GM10847 (cell line): ENCODE measurements around the gene SCN4A.

Source experiments
- POLR2A ChIP-seq: IDR thresholded peaks from 2 replicates; pipeline ENCODE4 v1.6.1; 2011; ENCODE audit not compliant: insufficient read length; ENCODE audit errors: extremely low read depth

Gene SCN4A

DNA sequence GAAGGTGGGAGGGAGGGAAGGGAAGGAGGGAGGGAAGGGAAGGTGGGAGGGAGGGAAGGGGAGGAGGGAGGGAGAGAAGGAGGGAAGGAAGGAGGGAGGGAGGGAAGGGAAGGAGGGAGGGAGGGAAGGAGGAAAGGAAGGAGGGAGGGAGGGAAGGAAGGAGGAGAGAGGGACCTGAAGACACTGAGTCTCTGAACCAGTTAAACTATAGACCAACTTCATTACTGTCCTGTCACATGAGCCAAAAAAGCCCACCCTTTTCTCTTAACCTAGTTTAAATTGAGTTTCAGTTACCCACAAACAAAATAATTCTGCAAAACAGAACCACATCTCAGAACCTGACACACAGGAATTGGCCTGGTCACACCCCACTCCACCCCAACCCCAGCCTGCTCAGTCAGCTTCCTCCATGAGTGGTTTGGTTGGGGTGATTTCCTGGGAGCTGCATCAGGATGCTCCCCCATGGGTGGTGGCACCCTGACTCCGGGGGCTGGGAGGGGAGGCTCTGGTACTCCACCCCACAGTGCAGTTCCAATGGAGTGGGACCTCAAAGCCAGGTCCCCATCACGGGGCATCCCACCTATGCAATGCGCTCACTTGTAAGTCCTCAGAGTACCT, 20.8 kb upstream of the SCN4A start:
- TF ChIP-seq POLR2A = no peak

DNA sequence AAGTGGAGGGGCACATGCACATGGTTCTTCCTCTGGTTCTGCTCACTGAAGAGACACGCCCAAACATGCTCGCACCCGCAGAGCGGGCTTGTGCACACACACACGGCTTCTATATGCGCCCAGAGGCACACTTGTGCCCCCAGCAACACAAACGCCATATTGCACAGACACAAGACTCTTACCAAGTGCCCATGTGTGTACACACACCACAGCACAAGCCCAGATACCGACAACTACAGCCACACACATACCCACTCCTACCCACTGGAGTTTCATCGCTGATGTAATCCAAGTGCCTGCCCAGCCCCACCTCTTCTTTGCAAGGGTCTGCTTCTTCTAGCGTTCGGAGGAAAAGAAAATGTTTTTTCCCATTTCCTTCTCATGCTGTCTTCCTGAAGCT, 18.9 kb upstream of the SCN4A start:
- TF ChIP-seq POLR2A = no peak

DNA sequence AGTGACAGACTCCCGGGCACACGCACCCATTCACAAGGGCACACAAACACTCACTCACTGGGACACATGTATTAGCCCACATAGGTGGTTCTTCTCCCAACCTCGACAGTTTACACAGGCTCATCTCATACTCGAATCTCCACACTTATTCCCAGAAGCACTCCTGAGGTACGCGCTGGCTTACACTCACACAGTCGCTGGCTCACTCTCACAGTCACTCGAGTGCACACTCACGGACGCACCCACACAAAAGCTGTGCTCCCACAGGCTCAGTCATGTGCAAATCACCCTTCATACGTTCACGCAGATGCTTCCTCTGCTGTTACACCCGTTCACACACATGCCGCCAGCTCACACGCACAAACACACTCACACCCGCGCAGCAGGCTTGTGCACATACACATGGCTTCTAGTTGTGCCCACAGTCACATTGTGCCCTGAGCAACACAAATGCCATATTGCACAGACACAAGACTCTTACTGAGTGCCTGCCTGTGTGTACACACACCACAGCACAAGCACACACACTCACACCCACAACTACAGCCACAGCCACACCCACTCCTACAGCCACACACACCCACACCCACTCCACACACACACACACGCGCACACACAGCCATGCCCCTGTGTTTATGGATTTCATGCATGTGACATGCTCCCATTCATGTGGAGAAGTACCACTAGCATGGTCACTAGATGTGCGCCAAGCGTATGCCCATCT, 17.1 kb upstream of the SCN4A start:
- no peak for TF ChIP-seq POLR2A

DNA sequence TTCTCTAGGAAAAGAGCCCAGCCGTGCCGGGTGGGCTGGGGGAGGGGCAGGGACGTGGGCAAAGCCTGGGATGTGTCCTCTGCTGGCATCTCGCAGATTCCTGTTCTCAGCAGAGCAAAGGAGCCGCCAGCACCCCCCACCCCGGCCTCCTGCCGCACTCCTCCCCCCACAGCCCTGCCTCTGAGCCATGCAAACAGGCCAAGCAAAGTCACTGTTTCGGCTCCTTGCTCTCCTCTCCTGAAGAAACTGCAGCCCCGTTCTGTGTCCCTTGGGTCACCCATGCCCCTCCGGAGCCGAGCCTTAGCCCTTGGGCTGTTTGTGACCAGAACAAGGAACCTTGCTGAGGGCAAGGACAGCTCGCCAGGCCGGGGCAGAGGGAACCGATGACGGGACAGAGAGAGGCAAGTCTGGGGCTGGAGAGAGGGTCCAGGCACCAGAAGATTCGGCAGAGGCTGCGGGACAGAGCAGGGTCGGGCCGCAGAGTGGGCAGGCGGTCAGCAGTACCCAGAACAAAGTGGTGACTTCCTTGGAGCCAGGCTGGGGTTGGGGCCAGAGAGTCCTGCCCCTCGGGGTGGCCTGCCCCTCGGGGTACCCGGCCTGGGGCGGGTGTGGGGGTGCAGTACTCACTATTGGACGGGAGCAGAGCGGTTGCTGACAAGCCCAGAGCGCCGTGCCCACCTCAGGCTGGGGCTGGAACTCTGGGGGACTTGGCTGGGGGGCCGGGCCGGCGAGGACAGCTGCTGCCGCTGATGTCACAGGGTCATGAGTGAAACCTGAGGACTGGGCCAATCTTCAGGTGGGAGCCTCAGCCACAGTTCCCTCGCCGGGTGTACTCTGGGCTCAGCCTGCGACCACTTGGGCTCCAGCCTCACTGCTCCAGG, 16.3 kb upstream of the SCN4A start:
- no peak for TF ChIP-seq POLR2A

DNA sequence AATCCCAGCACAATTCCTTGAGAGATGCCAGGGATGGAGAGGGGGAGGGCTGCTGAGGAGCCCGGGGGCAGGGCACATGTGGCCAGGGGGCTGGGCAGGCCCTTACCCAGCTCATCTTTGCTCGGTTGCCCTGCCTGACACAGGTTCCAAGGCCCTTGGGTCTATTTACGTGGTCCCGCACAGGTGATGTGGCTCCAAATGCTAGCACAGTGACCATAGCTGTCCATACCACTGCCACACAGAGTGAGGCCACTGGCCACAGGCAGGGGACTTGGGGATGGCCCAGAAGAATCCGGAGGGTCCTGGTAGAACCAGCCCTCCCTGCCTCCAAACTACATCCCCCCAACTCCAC, 15.4 kb upstream of the SCN4A start:
- no peak for TF ChIP-seq POLR2A

DNA sequence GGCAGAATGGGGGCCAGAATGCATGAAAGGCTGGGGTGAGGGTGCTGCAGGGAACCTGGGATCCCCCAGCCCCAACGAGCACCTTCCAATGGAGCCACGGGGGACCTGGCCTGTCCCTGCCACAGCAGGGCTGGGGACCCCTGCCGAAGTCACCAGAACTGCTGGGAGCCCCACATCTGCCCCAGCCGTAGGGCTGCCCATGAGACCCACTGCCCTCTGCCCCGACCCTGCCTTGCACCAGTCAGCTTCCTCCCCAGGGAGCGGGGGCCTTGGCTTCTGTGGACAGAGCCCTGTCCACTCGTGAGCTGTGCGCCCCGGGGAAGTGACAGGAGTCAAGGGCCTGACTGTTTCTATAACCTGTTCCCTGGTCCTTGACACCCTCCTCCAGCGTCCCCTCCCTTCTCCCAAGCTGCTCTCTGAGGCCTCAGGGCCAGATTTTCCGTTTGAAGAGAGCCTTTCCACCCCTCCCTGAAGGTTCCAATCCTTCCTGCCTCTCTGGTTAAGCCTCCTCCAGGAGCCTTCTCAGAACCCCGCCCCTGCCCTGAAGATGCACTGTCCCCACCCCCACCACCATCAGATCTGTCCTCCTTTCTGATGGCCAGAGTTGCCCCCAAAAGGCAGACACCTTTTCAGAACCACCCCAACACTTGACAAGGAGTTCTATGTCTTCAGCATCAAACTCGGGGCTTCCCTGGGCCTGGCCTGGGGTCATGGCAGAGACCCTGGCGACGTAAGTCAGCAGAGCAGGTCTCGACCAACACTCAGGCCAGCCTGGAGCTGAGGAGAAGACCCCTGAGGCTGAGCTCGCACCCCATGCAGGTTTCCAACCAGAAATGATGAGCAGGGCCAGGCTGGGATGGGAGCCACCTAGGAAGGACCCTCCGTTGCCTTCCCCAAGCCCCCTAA, 14.8 kb upstream of the SCN4A start:
- no peak for TF ChIP-seq POLR2A

DNA sequence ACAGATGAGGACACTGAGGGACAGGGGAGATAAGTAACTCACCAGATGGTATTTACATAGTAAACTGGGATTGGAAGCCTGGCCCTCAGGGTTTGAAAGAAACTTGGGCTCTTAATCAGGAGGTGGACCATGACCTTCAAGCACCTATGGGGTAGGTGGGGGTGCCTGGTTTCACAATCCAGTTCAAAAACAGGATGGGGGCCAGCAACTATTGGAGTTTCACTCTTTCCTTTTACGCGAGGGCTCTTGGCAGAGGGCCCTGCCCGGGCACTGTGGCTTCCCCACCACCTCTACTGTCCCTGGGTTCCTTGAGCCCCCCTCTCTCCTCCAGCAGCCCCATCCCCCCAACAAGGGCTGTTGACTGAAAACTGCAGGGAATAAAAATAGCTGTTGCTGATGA, 14.1 kb upstream of the SCN4A start:
- no peak for TF ChIP-seq POLR2A

DNA sequence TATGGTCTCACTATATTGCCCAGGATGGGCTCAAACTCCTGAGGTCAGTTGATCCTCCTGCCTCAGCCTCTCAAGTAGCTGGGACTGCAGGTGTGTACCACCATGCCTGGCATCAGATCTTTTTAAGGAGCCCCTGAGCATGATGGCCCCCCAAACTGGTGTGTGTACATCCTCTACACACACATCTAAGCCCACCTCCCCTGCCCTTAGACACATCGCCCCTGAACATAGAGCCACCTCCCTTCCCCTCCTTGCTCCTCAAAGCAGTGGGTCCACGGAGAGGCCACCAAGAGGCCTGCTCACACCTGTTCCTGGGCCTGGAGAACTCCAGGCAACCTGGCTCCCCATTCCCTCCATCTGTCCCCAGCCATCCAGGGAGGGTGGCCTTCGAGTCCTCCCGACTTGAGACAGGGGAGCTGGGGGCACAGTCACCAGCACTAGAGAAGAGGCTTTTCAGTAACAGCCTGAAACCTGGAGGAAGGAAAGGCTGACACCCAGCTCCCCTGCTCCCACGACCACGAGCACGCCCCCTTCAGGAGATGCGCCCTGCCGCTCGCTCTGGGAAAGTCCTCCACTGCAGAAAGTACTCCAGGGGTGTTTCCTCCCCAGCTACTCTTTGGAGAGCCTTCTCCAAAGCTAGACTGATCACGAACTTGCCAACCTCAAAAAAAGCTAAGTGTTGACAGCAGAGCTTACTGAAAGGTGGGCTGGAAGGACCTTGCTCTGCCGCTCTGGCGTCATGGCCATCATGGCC, 12.8 kb upstream of the SCN4A start:
- TF ChIP-seq POLR2A = no peak

DNA sequence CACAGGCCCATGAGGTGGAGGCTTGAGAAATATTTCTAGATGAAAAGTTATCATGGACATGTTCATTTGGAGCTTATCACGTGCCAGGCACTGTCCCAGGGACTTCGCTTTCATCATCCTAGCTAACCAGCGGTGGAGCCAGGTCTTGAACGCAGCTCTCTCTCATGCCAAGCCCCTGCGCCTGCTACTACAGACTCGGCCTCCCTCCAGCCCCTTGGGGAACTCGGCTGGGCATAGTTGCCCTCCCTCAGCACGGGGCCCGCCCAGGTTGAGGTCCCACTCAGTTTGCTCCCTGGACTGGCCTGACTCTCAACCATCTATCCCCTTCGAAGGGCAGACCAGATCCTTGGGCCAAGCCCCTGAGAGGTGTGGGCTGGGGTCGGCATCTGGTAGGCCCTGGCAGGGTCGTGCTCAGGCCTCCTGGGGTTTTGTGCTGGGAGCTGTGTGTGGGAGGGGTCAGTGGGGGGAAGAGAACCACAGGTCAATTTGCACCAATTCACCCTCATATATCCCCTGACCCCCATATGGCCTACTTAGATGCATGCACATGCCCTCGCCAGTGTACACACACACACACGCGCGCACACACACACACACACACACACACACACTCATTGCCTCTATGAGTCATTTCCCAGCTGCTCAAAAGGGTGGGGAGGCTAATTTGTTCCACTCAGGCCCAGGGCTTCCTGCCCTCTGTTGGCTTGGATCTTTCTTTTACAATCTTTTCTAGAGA, 12.1 kb upstream of the SCN4A start:
- no peak for TF ChIP-seq POLR2A

DNA sequence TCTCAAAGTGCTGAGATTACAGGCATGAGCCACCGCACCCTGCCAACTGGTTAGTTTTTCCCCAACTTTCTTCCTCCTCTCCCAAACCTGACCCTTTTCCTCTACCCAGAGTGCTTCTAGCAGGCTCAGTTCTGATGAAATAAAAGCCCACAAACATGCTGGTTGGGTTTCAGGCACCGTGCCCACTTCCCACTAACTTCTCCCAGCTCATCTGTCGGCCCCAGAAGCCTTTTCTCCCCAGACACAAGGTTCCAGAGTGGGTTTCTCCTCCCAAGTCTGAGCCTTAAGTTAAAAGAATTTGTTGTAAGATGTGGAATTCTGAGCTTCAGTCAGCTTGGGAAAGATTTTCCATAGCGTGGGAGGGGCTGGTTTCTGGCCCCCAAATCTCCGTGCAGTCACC, 11.5 kb upstream of the SCN4A start:
- no peak for TF ChIP-seq POLR2A

DNA sequence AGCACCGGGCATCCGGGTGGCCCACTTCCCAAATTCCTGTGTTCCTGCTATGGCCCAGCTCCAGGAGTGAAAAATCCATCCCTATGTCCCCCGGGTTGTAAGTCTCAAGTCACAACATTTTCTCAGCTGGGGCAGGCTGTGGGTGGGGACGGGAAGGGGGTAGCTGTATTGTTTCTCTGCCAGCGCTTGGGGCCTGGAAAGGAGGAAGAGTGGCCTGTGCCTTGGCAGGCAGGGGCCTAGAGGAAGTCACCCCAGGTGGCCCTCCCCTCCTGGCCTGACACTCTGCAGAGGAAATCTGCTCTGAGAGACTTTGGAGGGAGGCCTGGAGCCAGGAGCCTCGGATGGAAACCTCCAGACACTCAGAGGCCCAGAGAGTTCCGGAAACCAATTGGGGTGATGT, 10.6 kb upstream of the SCN4A start:
- TF ChIP-seq POLR2A = no peak

DNA sequence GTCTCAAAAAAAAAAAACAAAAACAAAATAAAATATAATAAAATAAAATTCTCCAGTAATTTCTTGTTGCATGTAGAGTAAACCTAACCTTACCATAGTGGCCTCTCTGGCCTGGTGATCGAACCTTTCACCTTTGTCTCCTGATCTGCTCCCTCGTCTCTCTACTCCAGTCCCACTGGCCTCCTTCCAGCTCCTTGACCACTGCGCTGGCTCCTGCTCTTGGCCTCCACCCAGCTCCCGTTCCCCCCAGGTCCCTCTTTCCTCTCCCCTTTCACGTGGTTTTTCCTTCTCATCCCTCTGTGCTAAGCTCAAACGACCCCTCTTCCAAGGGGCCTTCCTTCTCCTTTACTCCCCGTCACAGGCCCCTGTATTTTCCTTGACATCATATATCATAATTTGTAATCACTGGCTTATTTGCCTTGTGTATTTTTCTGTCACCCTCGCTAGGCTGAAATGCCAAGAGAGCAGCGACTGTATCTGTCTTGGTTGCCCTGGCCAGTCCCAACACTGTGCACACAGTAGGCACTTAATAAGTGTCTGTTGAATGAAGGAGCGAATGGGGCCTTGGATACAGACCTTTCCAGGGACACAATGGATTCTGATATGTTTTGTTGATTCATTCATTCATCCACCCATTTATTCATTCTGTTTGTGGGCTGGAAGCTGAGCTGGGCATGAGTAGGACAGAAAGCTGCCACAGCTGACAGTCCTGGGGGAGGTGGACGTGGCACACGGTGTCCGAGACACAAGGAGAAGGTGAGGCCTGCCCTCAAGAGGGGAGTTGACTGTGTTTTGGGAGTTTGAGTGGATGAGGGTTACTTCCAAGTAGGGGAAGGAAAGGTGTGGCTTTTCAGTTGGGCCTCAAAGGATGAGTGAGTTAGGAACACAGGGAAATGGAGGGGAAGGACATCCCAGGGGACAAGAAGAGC, 5.8 kb upstream of the SCN4A start:
- no peak for TF ChIP-seq POLR2A

DNA sequence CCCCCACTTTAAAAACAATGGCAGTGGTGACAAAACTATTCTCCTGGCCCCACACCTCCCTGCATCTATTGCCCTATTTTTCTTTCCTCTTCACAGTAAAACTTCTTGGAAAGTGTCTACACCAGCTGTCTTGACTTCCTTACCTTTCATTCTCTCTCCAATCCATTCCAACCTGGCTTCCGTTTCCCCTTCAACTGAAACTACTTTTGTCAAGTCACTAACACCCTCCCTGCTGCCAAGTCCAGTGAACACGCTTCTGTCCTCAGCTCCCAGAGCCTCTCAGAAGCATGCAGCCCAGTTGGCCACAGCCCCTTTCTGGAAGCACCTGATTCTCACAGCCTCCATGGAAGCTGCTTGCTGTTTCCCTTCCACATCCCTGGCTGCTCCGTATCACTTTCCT, 4.0 kb upstream of the SCN4A start:
- no peak for TF ChIP-seq POLR2A
